H1 (cell line): Measurements from ENCODE around the gene EGR4. TPM values are rescaled to one million over a fixed set of nuclear protein-coding genes. Genes with fewer than 3 reads are reported as not detected.

ENCODE experiments used
- CTCF ChIA-PET: fragments of 300-600 bp; sonication (Branson Sonifier 250); formaldehyde crosslinking; loops from one replicate; lab custom pipeline; 2021; ENCODE audit not compliant: partially characterized antibody; lab: Charles Lee
- POLR2A ChIA-PET: fragments of 300-600 bp; sonication (Branson Sonifier 250); formaldehyde crosslinking; loops from one replicate; lab custom pipeline; 2021; ENCODE audit warnings: inconsistent platforms; ENCODE audit not compliant: partially characterized antibody; lab: Charles Lee
- DNase-seq, 2 experiments: peaks; one replicate each; pipeline versions ENCODE4 v3.0.0 to v3.0.0-alpha.2; 2010 to 2022; ENCODE audit warnings: low spot score in 2 of 2, low read depth in 1 of 2, mixed read lengths in 1 of 2
- FAIRE-seq: peaks from 2 replicates; lab custom pipeline; 2011; peaks lifted over from hg19 to GRCh38; lab: Jason Lieb, UNC
- H2AFZ ChIP-seq: 2 replicates; pipeline ENCODE4 v1.8.1; 2012; ENCODE audit warnings: low read length, inconsistent platforms
- H2AK5ac ChIP-seq: 2 replicates; pipeline ENCODE4 v1.6.1; 2013; ENCODE audit warnings: low read depth, low read length
- H2BK120ac ChIP-seq: replicated peaks from 2 replicates; pipeline ENCODE3; 2013; ENCODE audit warnings: low read depth, low read length, inconsistent platforms
- H2BK12ac ChIP-seq: 2 replicates; pipeline ENCODE4 v1.6.1; 2013; ENCODE audit warnings: low read depth, low read length
- H2BK15ac ChIP-seq: 2 replicates; pipeline ENCODE4 v1.6.1; 2013; ENCODE audit warnings: low read length
- H2BK20ac ChIP-seq: 2 replicates; pipeline ENCODE4 v1.6.1; 2013; ENCODE audit warnings: low read length
- H2BK5ac ChIP-seq: 2 replicates; pipeline ENCODE4 v1.6.1; 2013; ENCODE audit warnings: low read depth, low read length
- H3K14ac ChIP-seq: 2 replicates; pipeline ENCODE4 v1.6.1; 2013; ENCODE audit warnings: inconsistent platforms; ENCODE audit not compliant: insufficient read length
- H3K18ac ChIP-seq: 2 replicates; pipeline ENCODE4 v1.6.1; 2013; ENCODE audit warnings: low read length; ENCODE audit errors: extremely low read depth
- H3K23ac ChIP-seq: 2 replicates; pipeline ENCODE4 v1.6.1; 2013; ENCODE audit warnings: inconsistent platforms; ENCODE audit not compliant: insufficient read length
- H3K23me2 ChIP-seq: 2 replicates; pipeline ENCODE4 v1.6.1; 2013; ENCODE audit warnings: low read depth, low read length
- H3K27ac ChIP-seq: 2 replicates; pipeline ENCODE4 v1.6.1; 2011; ENCODE audit warnings: low read depth, low read length, inconsistent platforms
- H3K27me3 ChIP-seq, 4 experiments: replicated peaks in 1 of 4; 1 replicate in 1 of 4; 2 replicates in 3 of 4; pipeline versions ENCODE4 v1.6.1 to v1.8.1; 2011 to 2013; ENCODE audit warnings: low read length in 3 of 4, mild to moderate bottlenecking in 3 of 4, inconsistent platforms in 2 of 4, mixed read lengths in 2 of 4, moderate library complexity in 1 of 4; ENCODE audit not compliant: control insufficient read depth in 3 of 4, insufficient read depth in 3 of 4; ENCODE audit errors: extremely low read depth in 1 of 4
- H3K36me3 ChIP-seq, 4 experiments: 2 replicates each; pipeline versions ENCODE4 v1.6.1 to v1.8.1; 2011 to 2013; ENCODE audit warnings: mild to moderate bottlenecking in 4 of 4, low read length in 3 of 4, moderate library complexity in 2 of 4, control low read depth in 1 of 4, inconsistent platforms in 1 of 4; ENCODE audit not compliant: insufficient read depth in 4 of 4, control insufficient read depth in 2 of 4
- H3K4ac ChIP-seq: replicated peaks from 2 replicates; pipeline ENCODE3; 2013; ENCODE audit warnings: low read length, low read depth, mixed read lengths, inconsistent platforms; ENCODE audit not compliant: insufficient read length
- H3K4me1 ChIP-seq, 4 experiments: replicated peaks in 1 of 4; 1 replicate in 1 of 4; 2 replicates in 3 of 4; pipeline versions ENCODE4 v1.6.1 to v1.8.1; 2011 to 2013; ENCODE audit warnings: low read length in 3 of 4, inconsistent platforms in 2 of 4, mixed read lengths in 1 of 4; ENCODE audit not compliant: insufficient read depth in 4 of 4, control insufficient read depth in 3 of 4
- H3K4me2 ChIP-seq, 2 experiments: 2 replicates each; pipeline versions ENCODE4 v1.6.1 to v1.8.1; 2011 to 2013; ENCODE audit warnings: low read depth in 2 of 2, low read length in 2 of 2, control low read depth in 1 of 2, inconsistent platforms in 1 of 2, mild to moderate bottlenecking in 1 of 2; ENCODE audit not compliant: insufficient read depth in 1 of 2
- H3K4me3 ChIP-seq, 4 experiments: fragments of 200-600, 300-600 bp in 1 of 4; sonication (generic), shearing (Covaris generic), sonication (Bioruptor Twin) in 1 of 4; 2 replicates each; pipeline versions ENCODE4 v1.5.1 to v1.8.1; 2011 to 2016; ENCODE audit warnings: low read length in 4 of 4, low read depth in 3 of 4, control low read depth in 2 of 4, inconsistent platforms in 2 of 4, mild to moderate bottlenecking in 2 of 4, mixed read lengths in 1 of 4, moderate library complexity in 1 of 4; ENCODE audit not compliant: insufficient read depth in 2 of 4; ENCODE audit errors: extremely low read depth in 1 of 4
- H3K56ac ChIP-seq: replicated peaks from 2 replicates; pipeline ENCODE3; 2013; ENCODE audit warnings: low read depth, mild to moderate bottlenecking, mixed read lengths, low read length, inconsistent platforms; ENCODE audit not compliant: insufficient read length
- H3K79me1 ChIP-seq: 2 replicates; pipeline ENCODE4 v1.6.1; 2013; ENCODE audit warnings: low read depth, low read length, control low read depth
- H3K79me2 ChIP-seq, 2 experiments: 2 replicates each; pipeline versions ENCODE4 v1.6.1 to v1.8.1; 2012 to 2013; ENCODE audit warnings: low read length in 2 of 2, mild to moderate bottlenecking in 2 of 2, inconsistent platforms in 1 of 2; ENCODE audit not compliant: insufficient read depth in 2 of 2, control insufficient read depth in 1 of 2
- H3K9ac ChIP-seq, 4 experiments: replicated peaks in 1 of 4; 1 replicate in 1 of 4; 2 replicates in 3 of 4; pipeline versions ENCODE4 v1.6.1 to v1.8.1; 2011 to 2013; ENCODE audit warnings: low read depth in 3 of 4, low read length in 3 of 4, control low read depth in 2 of 4, mild to moderate bottlenecking in 2 of 4, moderate library complexity in 2 of 4, inconsistent platforms in 1 of 4; ENCODE audit errors: extremely low read depth in 1 of 4
- H3K9me3 ChIP-seq, 2 experiments: 2 replicates each; pipeline versions ENCODE4 v1.6.1 to v1.8.1; 2012 to 2013; ENCODE audit warnings: mild to moderate bottlenecking in 2 of 2, moderate library complexity in 2 of 2, control low read depth in 1 of 2, inconsistent platforms in 1 of 2, low read depth in 1 of 2, low read length in 1 of 2, mixed read lengths in 1 of 2; ENCODE audit not compliant: insufficient read depth in 2 of 2
- H4K20me1 ChIP-seq, 2 experiments: replicated peaks in 1 of 2; 2 replicates each; pipeline versions ENCODE3 to v1.8.1; 2011 to 2013; ENCODE audit warnings: inconsistent platforms in 2 of 2, low read length in 2 of 2, mild to moderate bottlenecking in 1 of 2; ENCODE audit not compliant: insufficient read depth in 2 of 2, control insufficient read depth in 1 of 2
- H4K5ac ChIP-seq: 2 replicates; pipeline ENCODE4 v1.6.1; 2013; ENCODE audit warnings: low read length, low read depth, mixed read lengths, inconsistent platforms; ENCODE audit not compliant: insufficient read length
- H4K8ac ChIP-seq: 2 replicates; pipeline ENCODE4 v1.8.0; 2013; ENCODE audit warnings: mild to moderate bottlenecking, moderate library complexity, low read length, inconsistent platforms; ENCODE audit not compliant: insufficient read depth; ENCODE audit errors: extremely low read depth
- H4K91ac ChIP-seq: replicated peaks from 2 replicates; pipeline ENCODE3; 2013; ENCODE audit warnings: low read length, mixed read lengths, inconsistent platforms; ENCODE audit not compliant: insufficient read length
- BACH1 ChIP-seq: IDR thresholded peaks from 2 replicates; pipeline ENCODE4 v1.6.1; 2012; ENCODE audit warnings: low read length, improper control_type of control experiment
- CBX8 ChIP-seq: fragments of 300-800, 300-1000 bp; sonication (generic); IDR thresholded peaks from 2 replicates; pipeline ENCODE4 v1.7.1; 2016; ENCODE audit warnings: low read depth, low read length, borderline replicate concordance
- CTBP2 ChIP-seq: IDR thresholded peaks from 2 replicates; pipeline ENCODE4 v1.7.0; 2011; ENCODE audit warnings: borderline replicate concordance, mild to moderate bottlenecking, moderate library complexity, mixed read lengths, low read length; ENCODE audit not compliant: insufficient read depth, insufficient read length
- EP300 ChIP-seq, 2 experiments: IDR thresholded peaks; 1 replicate in 1 of 2; 2 replicates in 1 of 2; pipeline ENCODE4 v1.6.1; 2011 to 2012; ENCODE audit warnings: low read depth in 2 of 2, low read length in 2 of 2, mild to moderate bottlenecking in 2 of 2, borderline replicate concordance in 1 of 2, inconsistent platforms in 1 of 2, moderate library complexity in 1 of 2
- FOSL1 ChIP-seq: IDR thresholded peaks from 2 replicates; pipeline ENCODE4 v1.6.1; 2011; ENCODE audit warnings: mild to moderate bottlenecking, low read depth, low read length, moderate library complexity; ENCODE audit not compliant: insufficient read depth
- JUN ChIP-seq: IDR thresholded peaks from 2 replicates; pipeline ENCODE4 v1.6.1; 2011; ENCODE audit warnings: low read depth, mild to moderate bottlenecking, improper control_type of control experiment, low read length
- KDM1A ChIP-seq: fragments of 200-600, 300-600 bp; sonication (generic); IDR thresholded peaks from 2 replicates; pipeline ENCODE4 v1.7.1; 2016; ENCODE audit warnings: mild to moderate bottlenecking, low read length, borderline replicate concordance
- MAFK ChIP-seq: IDR thresholded peaks from 2 replicates; pipeline ENCODE4 v1.6.1; 2012; ENCODE audit warnings: low read depth, mild to moderate bottlenecking, improper control_type of control experiment, low read length
- SP1 ChIP-seq: IDR thresholded peaks from 2 replicates; pipeline ENCODE4 v1.6.1; 2011; ENCODE audit warnings: low read depth, low read length
- SUZ12 ChIP-seq: fragments of 200-600 bp; sonication (generic); IDR thresholded peaks from 2 replicates; pipeline ENCODE4 v1.6.1; 2012; ENCODE audit warnings: mild to moderate bottlenecking, inconsistent platforms, low read length, moderate library complexity, mixed read lengths
- WGBS, 2 experiments: shearing (Covaris generic) in 1 of 2; methylation state at CpG; one replicate each; pipeline versions ENCODE4 v1.1.6 to v1.1.7; 2013 to 2015; ENCODE audit warnings: low lambda C conversion rate in 2 of 2, mixed read lengths in 2 of 2, inconsistent platforms in 1 of 2, low coverage in 1 of 2, missing lambda C conversion rate in 1 of 2; ENCODE audit not compliant: insufficient replicate concordance in 2 of 2, insufficient coverage in 1 of 2, insufficient read length in 1 of 2; ENCODE audit errors: extremely low coverage in 1 of 2, missing lambda C conversion rate in 1 of 2; 5-methylcytosine and 5-hydroxymethylcytosine counted together
- polyA plus RNA-seq, 7 experiments: library from polyadenylated mRNA; depleted of rRNA in 3 of 7; stranded (reverse) in 5 of 7; unstranded in 2 of 7; fragments of >200 nt in 5 of 7; fragments of 200-250 nt in 2 of 7; gene quantifications; 1 replicate in 5 of 7; 2 replicates in 1 of 7; 4 replicates in 1 of 7; pipeline versions ENCODE4 v1.2.1 to v1.2.3, GENCODE V29; 2011 to 2013; ENCODE audit warnings: missing spikeins in 2 of 7, mixed read lengths in 2 of 7
- total RNA-seq: library from RNA; stranded (reverse); fragmentation: NEBNext Ultra II Directional; extraction: Animal tissue kit (Norgen Biotek cat#: 25700); gene quantifications from 2 replicates; pipeline ENCODE4 v1.2.1, GENCODE V29; 2021

Gene EGR4
- total and polyA plus RNA-seq, 2 of the 8 experiments (the other 6 are each of a cell fraction or from before 2014, with no cell fraction given) = 0.20 TPM; not detected in 1

DNA sequence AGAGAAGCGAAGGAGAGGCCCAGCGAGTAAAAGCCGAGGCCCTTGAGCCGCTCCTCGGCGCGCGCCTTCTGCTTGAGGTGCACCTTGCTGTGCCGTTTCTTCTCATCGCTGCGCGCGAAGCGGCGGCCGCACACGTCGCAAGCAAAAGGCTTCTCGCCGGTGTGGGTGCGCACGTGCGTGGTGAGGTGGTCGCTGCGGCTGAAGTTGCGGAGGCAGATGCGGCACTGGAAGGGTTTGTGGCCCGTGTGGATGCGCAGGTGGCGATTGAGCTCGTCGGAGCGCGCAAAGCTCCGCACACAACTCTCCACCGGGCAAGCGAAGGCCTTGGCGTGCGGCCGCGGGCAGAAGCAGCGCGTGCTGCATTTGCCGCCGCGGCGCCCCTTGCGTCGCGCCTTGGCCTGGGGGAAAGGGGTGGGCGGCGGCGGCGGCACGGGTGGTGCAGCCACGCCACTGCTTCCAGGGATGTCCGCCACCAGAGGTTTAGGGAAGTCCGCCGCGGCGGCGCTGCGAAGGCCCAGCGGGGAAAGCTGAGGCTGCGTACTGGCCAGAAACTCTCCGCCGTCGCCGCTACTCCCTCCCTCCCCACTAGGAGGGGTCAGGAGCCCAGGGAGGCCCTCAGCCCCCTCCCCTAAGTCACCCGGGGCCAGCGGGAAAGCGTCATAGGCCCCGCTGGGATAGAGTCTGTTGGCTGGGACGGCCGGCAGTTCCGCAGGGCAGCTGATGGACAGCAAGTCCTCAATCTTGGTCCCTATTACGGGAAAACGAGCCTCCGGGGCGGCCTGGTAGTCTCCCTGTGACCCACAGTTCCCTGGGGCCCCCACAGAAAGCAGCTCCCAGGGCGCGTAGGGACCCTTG, 1.7 kb downstream of the EGR4 start:
- H3K27ac ChIP-seq = no peak overlapping the region
- H3K18ac ChIP-seq = no peak overlapping the region
- H3K23me2 ChIP-seq = peaks cover 12% of the 10 kb centered on the region
- 4% methylated on average over 66 of the region's 82 CpGs; no CpG with 5 or more reads in 1 of the 2 experiments for WGBS, 2 experiments
- H2BK12ac ChIP-seq = no peak overlapping the region
- H2BK5ac ChIP-seq = no peak overlapping the region
- no peak overlapping the region for H3K4ac ChIP-seq
- H4K91ac ChIP-seq = no peak overlapping the region
- H3K9ac ChIP-seq = no peak overlapping the region
- POLR2A ChIA-PET = interaction anchor here (1.2 to 2.5 kb wide), 9 partner anchors 7 to 68 kb away, joined by 3 to 8 read pairs (median 4); partner anchors contain the start of genes CCT7 and FBXO41
- CTCF ChIA-PET = interaction anchor here (0.7 to 6.5 kb wide), 16 partner anchors 15 to 94 kb away, joined by 3 to 122 read pairs (median 8); partner anchors contain the start of genes ALMS1 and CCT7
- peaks cover 0 to 11% (median 3%) of the 10 kb centered on the region in 4 experiments; a peak in 4 of 7 replicates for H3K4me1 ChIP-seq
- DNase-seq (peak in 1 of 2 experiments; percentile 76), FAIRE-seq (no peak)
- H4K5ac ChIP-seq = no peak overlapping the region
- H4K20me1 ChIP-seq = peaks cover 9 to 15% of the 10 kb centered on the region in 2 experiments
- H3K23ac ChIP-seq = no peak overlapping the region
- no peak overlapping the region for H2BK120ac ChIP-seq
- no peak overlapping the region for H3K56ac ChIP-seq
- H2BK15ac ChIP-seq = no peak overlapping the region
- H2BK20ac ChIP-seq = no peak overlapping the region
- peak overlapping the region; percentile 37 to 68 (median 46) for H3K4me3 ChIP-seq
- H3K79me2 ChIP-seq = no peaks in the 10 kb centered on the region
- H3K4me2 ChIP-seq = peak overlapping the region; percentile 78 to 90
- H3K36me3 ChIP-seq = no peaks in the 10 kb centered on the region; a peak in 1 of 8 replicates
- no peaks in the 10 kb centered on the region for H3K9me3 ChIP-seq
- no peaks in the 10 kb centered on the region for H3K79me1 ChIP-seq
- H2AFZ ChIP-seq = no peak overlapping the region; the same call in 1 of the 2 replicates
- H2AK5ac ChIP-seq = no peak overlapping the region
- H3K27me3 ChIP-seq = peaks cover 28 to 73% (median 57%) of the 10 kb centered on the region in 4 experiments
- 0 out of 2 replicates have a peak overlapping the region, but pooled peaks have one; percentile 29 for H4K8ac ChIP-seq
- H3K14ac ChIP-seq = no peak overlapping the region
- TF ChIP-seq EP300 (IDR thresholded peaks at IDR 0.05; ENCODE audit: borderline replicate concordance in 1 of 2, low read depth in 2 of 2, low read length in 2 of 2) (0 out of 3 replicates have a peak, but pooled peaks of 1 of the 2 experiments have one; percentile 10), FOSL1 (no peak), CTBP2 (no peak), CBX8 (no peak), SP1 (no peak), BACH1 (no peak), JUN (no peak), MAFK (no peak), KDM1A (0 out of 2 replicates have a peak, but pooled peaks have one; percentile 30), SUZ12 (peak; percentile 89)
